ENCODE results near the gene ZNF644. TPM values are rescaled to one million over a fixed set of nuclear protein-coding genes. Genes with fewer than 3 reads are reported as not detected.
"Not testable (repeated sequence)": the region's sequence is repeated elsewhere in the genome, so short reads cannot be mapped to it uniquely, and the experiment has no call there.

ZNF644 gene
- polyA plus RNA-seq, 1 donor = 37.6 TPM

DNA sequence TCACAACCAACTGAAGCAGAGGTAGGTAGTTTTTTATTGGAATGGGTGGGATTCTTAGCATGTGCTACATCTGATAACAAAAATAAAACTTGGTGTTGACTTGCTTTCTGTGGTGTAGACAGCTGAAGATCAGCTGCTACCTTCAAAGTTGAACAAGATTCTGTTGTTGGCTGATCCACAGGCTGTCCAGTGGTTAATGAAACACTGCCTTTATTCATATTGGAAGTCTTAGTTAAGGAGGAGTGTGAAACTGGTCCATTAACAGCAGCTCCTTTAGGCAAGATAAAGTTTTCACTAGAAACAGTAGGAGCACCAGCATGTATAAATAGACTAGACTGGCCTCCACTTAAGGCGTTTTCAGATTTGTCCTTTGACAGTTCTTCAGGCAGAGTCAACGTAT, 81.1 kb downstream of the ZNF644 start:
- H3K27me3 ChIP-seq (ENCODE audit: control insufficient read depth, insufficient read depth, low read length) = no peaks in the 10 kb centered on the region
- peaks cover 25% of the 10 kb centered on the region for H3K36me3 ChIP-seq (ENCODE audit: control insufficient read depth, insufficient read depth, low read length)
- H3K27ac ChIP-seq (ENCODE audit: low read length) = no peak overlapping the region
- H3K4me1 ChIP-seq (ENCODE audit: control insufficient read depth, insufficient read depth, low read length) = no peaks in the 10 kb centered on the region
- no peaks in the 10 kb centered on the region for H3K9me3 ChIP-seq (ENCODE audit: control insufficient read depth, low read depth, low read length)
- no peak overlapping the region for H3K4me3 ChIP-seq (ENCODE audit: low read length)
- WGBS (ENCODE audit: insufficient coverage, low lambda C conversion rate) = 100% methylated on average over 1 of the region's 2 CpGs
- no peak for DNase-seq

DNA sequence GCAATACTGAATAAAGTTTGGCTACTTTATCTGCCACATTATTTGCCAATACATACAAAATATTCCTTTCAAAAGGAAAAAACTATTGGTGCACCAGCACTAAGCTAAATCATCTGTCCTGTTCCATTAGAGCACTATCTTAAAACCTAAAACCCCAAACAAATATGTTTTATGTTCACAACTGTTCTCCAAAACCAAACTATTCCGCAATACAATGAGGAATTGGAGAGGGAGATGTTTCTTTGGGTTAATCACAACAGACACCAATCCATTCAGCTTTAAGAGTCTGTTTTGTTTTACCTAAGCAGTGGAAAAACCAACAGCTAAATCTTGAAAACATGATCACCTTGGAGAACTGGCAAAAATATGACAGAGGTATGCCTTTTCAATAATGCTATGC, 85.1 kb downstream of the ZNF644 start:
- no peaks in the 10 kb centered on the region for H3K27me3 ChIP-seq (ENCODE audit: control insufficient read depth, insufficient read depth, low read length)
- no CpG with 5 or more reads among the region's 1 CpG for WGBS (ENCODE audit: insufficient coverage, low lambda C conversion rate)
- H3K27ac ChIP-seq (ENCODE audit: low read length) = no peak overlapping the region
- peaks cover 27% of the 10 kb centered on the region for H3K36me3 ChIP-seq (ENCODE audit: control insufficient read depth, insufficient read depth, low read length)
- H3K9me3 ChIP-seq (ENCODE audit: control insufficient read depth, low read depth, low read length) = no peaks in the 10 kb centered on the region
- no peak overlapping the region for H3K4me3 ChIP-seq (ENCODE audit: low read length)
- DNase-seq = no peak
- no peaks in the 10 kb centered on the region for H3K4me1 ChIP-seq (ENCODE audit: control insufficient read depth, insufficient read depth, low read length)

DNA sequence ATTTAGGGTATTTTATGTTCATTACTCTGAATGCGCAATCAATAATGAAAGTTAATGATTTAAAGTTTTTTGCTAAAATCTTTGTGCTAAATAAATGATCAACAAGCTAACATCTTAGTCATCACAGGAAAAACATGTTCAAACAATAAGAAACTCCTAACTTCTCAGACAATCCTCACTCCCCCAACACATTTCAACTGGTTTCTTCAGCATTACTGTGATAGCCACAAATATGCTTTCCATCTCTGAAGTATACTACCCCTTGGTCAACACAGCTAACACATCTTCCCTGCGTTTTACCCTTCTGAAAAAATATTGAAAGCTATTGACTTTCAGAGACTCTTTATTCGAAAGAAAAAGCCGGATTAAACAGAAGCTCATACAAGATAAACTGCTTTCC, 85.8 kb downstream of the ZNF644 start:
- 100% methylated on average over 1 of the region's 4 CpGs for WGBS (ENCODE audit: insufficient coverage, low lambda C conversion rate)
- H3K4me3 ChIP-seq (ENCODE audit: low read length) = no peak overlapping the region
- no peaks in the 10 kb centered on the region for H3K27me3 ChIP-seq (ENCODE audit: control insufficient read depth, insufficient read depth, low read length)
- no peak for DNase-seq
- H3K4me1 ChIP-seq (ENCODE audit: control insufficient read depth, insufficient read depth, low read length) = no peaks in the 10 kb centered on the region
- H3K27ac ChIP-seq (ENCODE audit: low read length) = no peak overlapping the region
- H3K36me3 ChIP-seq (ENCODE audit: control insufficient read depth, insufficient read depth, low read length) = peaks cover 27% of the 10 kb centered on the region
- H3K9me3 ChIP-seq (ENCODE audit: control insufficient read depth, low read depth, low read length) = no peaks in the 10 kb centered on the region

GRCh38 chr1:90928231-90928630, 93.6 kb downstream of the ZNF644 start:
- not testable (repeated sequence) for H3K4me3 ChIP-seq (ENCODE audit: low read length); H3K4me1 ChIP-seq (ENCODE audit: control insufficient read depth, insufficient read depth, low read length); H3K27ac ChIP-seq (ENCODE audit: low read length); H3K9me3 ChIP-seq (ENCODE audit: control insufficient read depth, low read depth, low read length); H3K27me3 ChIP-seq (ENCODE audit: control insufficient read depth, insufficient read depth, low read length); DNase-seq; H3K36me3 ChIP-seq (ENCODE audit: control insufficient read depth, insufficient read depth, low read length)
- no CpG with 5 or more reads among the region's 8 CpGs for whole genome bisulfite sequencing (ENCODE audit: insufficient coverage, low lambda C conversion rate)

DNA sequence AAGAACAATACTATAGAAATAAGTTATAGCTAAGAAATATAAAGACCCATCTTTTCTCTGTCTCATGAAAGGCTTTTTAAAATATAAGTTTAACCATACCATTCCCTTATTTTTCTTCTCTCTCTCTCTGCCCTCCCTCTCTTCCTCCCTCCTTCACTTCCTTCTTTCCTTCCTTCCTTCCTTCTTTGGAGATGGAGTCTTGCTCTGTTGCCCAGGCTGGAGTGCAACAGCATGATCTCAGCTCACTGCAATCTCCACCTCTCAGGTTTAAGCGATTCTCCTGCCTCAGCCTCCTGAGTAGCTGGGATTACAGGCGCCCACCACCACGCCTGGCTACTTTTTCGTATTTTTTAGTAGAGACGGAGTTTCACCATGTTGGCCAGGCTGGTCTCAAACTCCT, 94.2 kb downstream of the ZNF644 start:
- H3K9me3 ChIP-seq (ENCODE audit: control insufficient read depth, low read depth, low read length); DNase-seq; H3K27ac ChIP-seq (ENCODE audit: low read length); H3K27me3 ChIP-seq (ENCODE audit: control insufficient read depth, insufficient read depth, low read length); H3K4me1 ChIP-seq (ENCODE audit: control insufficient read depth, insufficient read depth, low read length); H3K36me3 ChIP-seq (ENCODE audit: control insufficient read depth, insufficient read depth, low read length); H3K4me3 ChIP-seq (ENCODE audit: low read length): not testable (repeated sequence)
- no CpG with 5 or more reads among the region's 5 CpGs for WGBS (ENCODE audit: insufficient coverage, low lambda C conversion rate)

GRCh38 chr1:90926971-90927370, 94.9 kb downstream of the ZNF644 start:
- no CpG with 5 or more reads among the region's 3 CpGs for WGBS (ENCODE audit: insufficient coverage, low lambda C conversion rate)
- no peak for DNase-seq
- no peak overlapping the region for H3K27ac ChIP-seq (ENCODE audit: low read length)
- peaks cover 2% of the 10 kb centered on the region for H3K9me3 ChIP-seq (ENCODE audit: control insufficient read depth, low read depth, low read length)
- peaks cover 2% of the 10 kb centered on the region for H3K36me3 ChIP-seq (ENCODE audit: control insufficient read depth, insufficient read depth, low read length)
- H3K4me1 ChIP-seq (ENCODE audit: control insufficient read depth, insufficient read depth, low read length) = no peaks in the 10 kb centered on the region
- no peaks in the 10 kb centered on the region for H3K27me3 ChIP-seq (ENCODE audit: control insufficient read depth, insufficient read depth, low read length)
- H3K4me3 ChIP-seq (ENCODE audit: low read length) = no peak overlapping the region

GRCh38 chr1:90925928-90926869, 95.6 kb downstream of the ZNF644 start:
- no peak overlapping the region for H3K4me3 ChIP-seq (ENCODE audit: low read length)
- no peaks in the 10 kb centered on the region for H3K27me3 ChIP-seq (ENCODE audit: control insufficient read depth, insufficient read depth, low read length)
- peaks cover 2% of the 10 kb centered on the region for H3K9me3 ChIP-seq (ENCODE audit: control insufficient read depth, low read depth, low read length)
- H3K4me1 ChIP-seq (ENCODE audit: control insufficient read depth, insufficient read depth, low read length) = no peaks in the 10 kb centered on the region
- no peak overlapping the region for H3K27ac ChIP-seq (ENCODE audit: low read length)
- DNase-seq = no peak
- peaks cover 2% of the 10 kb centered on the region for H3K36me3 ChIP-seq (ENCODE audit: control insufficient read depth, insufficient read depth, low read length)
- no CpG with 5 or more reads among the region's 1 CpG for WGBS (ENCODE audit: insufficient coverage, low lambda C conversion rate)

GRCh38 chr1:90924982-90925381, 96.9 kb downstream of the ZNF644 start:
- H3K9me3 ChIP-seq (ENCODE audit: control insufficient read depth, low read depth, low read length) = peaks cover 2% of the 10 kb centered on the region
- H3K4me3 ChIP-seq (ENCODE audit: low read length) = no peak overlapping the region
- no peak for DNase-seq
- peaks cover 2% of the 10 kb centered on the region for H3K36me3 ChIP-seq (ENCODE audit: control insufficient read depth, insufficient read depth, low read length)
- no peaks in the 10 kb centered on the region for H3K4me1 ChIP-seq (ENCODE audit: control insufficient read depth, insufficient read depth, low read length)
- H3K27me3 ChIP-seq (ENCODE audit: control insufficient read depth, insufficient read depth, low read length) = no peaks in the 10 kb centered on the region
- WGBS (ENCODE audit: insufficient coverage, low lambda C conversion rate) = 93% methylated on average over 2 of the region's 4 CpGs
- no peak overlapping the region for H3K27ac ChIP-seq (ENCODE audit: low read length)

DNA sequence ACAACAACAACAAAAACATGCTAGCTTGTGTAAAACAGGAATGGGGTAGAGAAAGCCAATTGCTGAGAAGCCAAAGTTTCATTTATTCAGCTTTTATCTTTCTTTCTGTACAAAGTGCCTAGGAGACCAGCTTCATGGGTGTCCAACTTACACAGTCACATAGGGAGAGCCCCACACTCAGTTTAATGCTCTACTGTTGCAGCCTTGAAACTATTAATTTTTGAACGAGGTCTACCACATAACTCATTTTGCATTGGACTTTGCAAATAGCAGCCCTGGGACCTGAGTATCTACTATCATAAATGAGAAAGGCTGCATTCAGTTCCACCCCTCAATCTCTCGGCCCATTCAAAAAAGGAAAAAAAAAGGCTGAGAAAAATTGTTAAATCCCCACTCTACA, 98.8 kb downstream of the ZNF644 start:
- no CpG with 5 or more reads among the region's 2 CpGs for WGBS (ENCODE audit: insufficient coverage, low lambda C conversion rate)
- no peak overlapping the region for H3K27ac ChIP-seq (ENCODE audit: low read length)
- H3K27me3 ChIP-seq (ENCODE audit: control insufficient read depth, insufficient read depth, low read length) = no peaks in the 10 kb centered on the region
- DNase-seq = no peak
- H3K4me1 ChIP-seq (ENCODE audit: control insufficient read depth, insufficient read depth, low read length) = no peaks in the 10 kb centered on the region
- H3K36me3 ChIP-seq (ENCODE audit: control insufficient read depth, insufficient read depth, low read length) = no peaks in the 10 kb centered on the region
- H3K9me3 ChIP-seq (ENCODE audit: control insufficient read depth, low read depth, low read length) = peaks cover 2% of the 10 kb centered on the region
- H3K4me3 ChIP-seq (ENCODE audit: low read length) = no peak overlapping the region

- Histone ChIP-seq H3K36me3 (ENCODE audit: control insufficient read depth, insufficient read depth, low read length) (peaks cover 2% of the 10 kb centered on the region), H3K27me3 (ENCODE audit: control insufficient read depth, insufficient read depth, low read length) (no peaks in the 10 kb centered on the region), H3K4me1 (ENCODE audit: control insufficient read depth, insufficient read depth, low read length) (no peaks in the 10 kb centered on the region), H3K9me3 (ENCODE audit: control insufficient read depth, low read depth, low read length) (peaks cover 2% of the 10 kb centered on the region), H3K27ac (ENCODE audit: low read length) (no peak overlapping the region), H3K4me3 (ENCODE audit: low read length) (no peak overlapping the region)
- WGBS (ENCODE audit: insufficient coverage, low lambda C conversion rate) = no CpG with 5 or more reads among the region's 3 CpGs
- DNase-seq = no peak
Observed at GRCh38 chr1:90922202-90922601, 99.6 kb downstream of the ZNF644 start.

DNA sequence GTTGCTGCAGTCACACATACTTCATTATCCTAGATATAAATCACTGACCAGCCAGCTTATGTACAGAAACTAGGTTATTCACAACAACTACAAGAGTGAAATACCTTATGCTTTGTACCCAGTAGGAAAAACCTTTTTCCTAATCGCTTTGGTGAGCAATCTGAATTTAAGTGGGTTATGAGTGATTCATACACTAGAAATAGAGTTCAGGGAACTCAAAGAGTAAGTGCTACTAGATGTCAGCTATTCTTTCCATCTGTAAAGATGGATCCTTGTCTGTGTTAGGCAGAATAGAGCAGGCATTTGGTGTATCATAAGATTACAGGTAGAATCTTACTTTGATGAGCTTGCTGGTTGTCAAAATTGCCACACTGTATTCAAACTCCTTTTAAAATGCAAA, 101.9 kb downstream of the ZNF644 start:
- Histone ChIP-seq H3K4me3 (ENCODE audit: low read length) (no peak overlapping the region), H3K27ac (ENCODE audit: low read length) (no peak overlapping the region), H3K36me3 (ENCODE audit: control insufficient read depth, insufficient read depth, low read length) (peaks cover 6% of the 10 kb centered on the region), H3K9me3 (ENCODE audit: control insufficient read depth, low read depth, low read length) (no peaks in the 10 kb centered on the region), H3K4me1 (ENCODE audit: control insufficient read depth, insufficient read depth, low read length) (no peaks in the 10 kb centered on the region), H3K27me3 (ENCODE audit: control insufficient read depth, insufficient read depth, low read length) (no peaks in the 10 kb centered on the region)
- no peak for DNase-seq
- no CpG with 5 or more reads among the region's 1 CpG for WGBS (ENCODE audit: insufficient coverage, low lambda C conversion rate)
